KMS-11 (cell line): ENCODE measurements around the gene DOCK10.

Experiments used
- H2AFZ ChIP-seq: fragments of 200-600 bp; sonication (generic); 2 replicates; pipeline ENCODE4 v1.6.1; 2016; ENCODE audit warnings: antibody characterized with exemption, mixed run types, low read depth
- H3K27ac ChIP-seq: fragments of 200-600 bp; sonication (generic); 2 replicates; pipeline ENCODE4 v1.6.1; 2016; ENCODE audit warnings: mild to moderate bottlenecking, mixed run types
- H3K27me3 ChIP-seq: fragments of 200-600 bp; sonication (generic); 2 replicates; pipeline ENCODE4 v1.6.1; 2017; ENCODE audit warnings: mild to moderate bottlenecking, low read depth, mixed run types, moderate library complexity; ENCODE audit not compliant: insufficient read depth
- H3K36me3 ChIP-seq: fragments of 200-600 bp; sonication (generic); 2 replicates; pipeline ENCODE4 v1.6.1; 2017; ENCODE audit warnings: mild to moderate bottlenecking, mixed run types; ENCODE audit not compliant: insufficient read depth
- H3K4me1 ChIP-seq: fragments of 200-600 bp; sonication (generic); 2 replicates; pipeline ENCODE4 v1.6.1; 2016; ENCODE audit warnings: mild to moderate bottlenecking, low read depth, mixed run types; ENCODE audit not compliant: poor library complexity, severe bottlenecking
- H3K4me2 ChIP-seq: fragments of 200-600 bp; sonication (generic); 2 replicates; pipeline ENCODE4 v1.7.0; 2016; ENCODE audit warnings: mild to moderate bottlenecking, mixed run types
- H3K4me3 ChIP-seq: fragments of 200-600 bp; sonication (generic); IDR thresholded peaks from 2 replicates; pipeline ENCODE4 v1.6.1; 2017; ENCODE audit warnings: low read depth, low read length, mixed read lengths; ENCODE audit not compliant: insufficient read depth
- H3K79me2 ChIP-seq: fragments of 200-600 bp; sonication (generic); 2 replicates; pipeline ENCODE4 v1.6.1; 2016; ENCODE audit warnings: low read depth, mixed run types; ENCODE audit not compliant: insufficient read depth
- H3K9ac ChIP-seq: fragments of 200-600 bp; sonication (generic); 2 replicates; pipeline ENCODE4 v1.6.1; 2016; ENCODE audit warnings: mild to moderate bottlenecking, mixed run types
- H4K20me1 ChIP-seq: fragments of 200-600 bp; sonication (generic); 2 replicates; pipeline ENCODE4 v1.6.1; 2016; ENCODE audit warnings: mild to moderate bottlenecking, mixed run types; ENCODE audit not compliant: insufficient read depth
- CTCF ChIP-seq: fragments of 200-600 bp; sonication (generic); conservative IDR thresholded peaks from 2 replicates; pipeline ENCODE4 v1.6.1; 2017; ENCODE audit warnings: low read depth, mild to moderate bottlenecking, antibody characterized with exemption, low read length, moderate library complexity, mixed read lengths

Gene DOCK10

GRCh38 chr2:225019105-225019504 lies 23.2 kb downstream of the DOCK10 start:
- no peaks in the 10 kb centered on the region for H4K20me1 ChIP-seq
- no peaks in the 10 kb centered on the region for H3K4me1 ChIP-seq
- H3K4me3 ChIP-seq = no peak overlapping the region
- no peak overlapping the region for H3K4me2 ChIP-seq
- no peak for TF ChIP-seq CTCF
- H3K9ac ChIP-seq = no peak overlapping the region
- H3K27ac ChIP-seq = no peak overlapping the region
- H2AFZ ChIP-seq = no peak overlapping the region
- H3K27me3 ChIP-seq = no peaks in the 10 kb centered on the region
- H3K36me3 ChIP-seq = no peaks in the 10 kb centered on the region
- no peaks in the 10 kb centered on the region for H3K79me2 ChIP-seq

GRCh38 chr2:225017713-225018112 lies 24.6 kb downstream of the DOCK10 start:
- Histone ChIP-seq H3K9ac (no peak overlapping the region), H4K20me1 (no peaks in the 10 kb centered on the region), H3K36me3 (no peaks in the 10 kb centered on the region), H3K27me3 (no peaks in the 10 kb centered on the region), H2AFZ (no peak overlapping the region), H3K27ac (no peak overlapping the region), H3K4me2 (no peak overlapping the region), H3K4me3 (no peak overlapping the region), H3K4me1 (no peaks in the 10 kb centered on the region), H3K79me2 (no peaks in the 10 kb centered on the region)
- TF ChIP-seq CTCF = no peak

- Histone ChIP-seq H3K4me1 (no peaks in the 10 kb centered on the region), H3K36me3 (no peaks in the 10 kb centered on the region), H3K9ac (no peak overlapping the region), H3K79me2 (no peaks in the 10 kb centered on the region), H4K20me1 (no peaks in the 10 kb centered on the region), H2AFZ (no peak overlapping the region), H3K4me2 (no peak overlapping the region), H3K27ac (no peak overlapping the region), H3K4me3 (no peak overlapping the region), H3K27me3 (no peaks in the 10 kb centered on the region)
- no peak for TF ChIP-seq CTCF
Observed at GRCh38 chr2:225017098-225017685, 25.1 kb downstream of the DOCK10 start.

GRCh38 chr2:225013425-225014365 lies 28.6 kb downstream of the DOCK10 start:
- Histone ChIP-seq H3K27me3 (no peaks in the 10 kb centered on the region), H2AFZ (no peak overlapping the region), H4K20me1 (no peaks in the 10 kb centered on the region), H3K4me1 (no peaks in the 10 kb centered on the region), H3K4me2 (no peak overlapping the region), H3K27ac (no peak overlapping the region), H3K9ac (no peak overlapping the region), H3K36me3 (no peaks in the 10 kb centered on the region), H3K79me2 (no peaks in the 10 kb centered on the region), H3K4me3 (no peak overlapping the region)
- TF ChIP-seq CTCF = no peak
